ENCODE results near the gene PLA2G4E. TPM values are rescaled to one million over a fixed set of nuclear protein-coding genes. Genes with fewer than 3 reads are reported as not detected.

Gene PLA2G4E
- total and polyA plus RNA-seq, 9 donors, result 0.02 to 0.11 TPM; not detected in 7

- Histone ChIP-seq H3K9me3 (no peaks in the 10 kb centered on the region), H3K36me3 (no peaks in the 10 kb centered on the region), H3K4me3 (no peak overlapping the region), H3K27ac (no peak overlapping the region), H3K4me1 (ENCODE audit: insufficient read depth) (no peaks in the 10 kb centered on the region), H3K27me3 (no peaks in the 10 kb centered on the region)
- DNase-seq, result no peak
- intact Hi-C loops (cut with DNase I), result no loop called here
- WGBS, 3 donors, result 83 to 96% (median 86%) methylated on average over 1 of the region's 1 CpG
- TF ChIP-seq EP300 (IDR thresholded peaks at IDR 0.05) (no peak), POLR2A (IDR thresholded peaks at IDR 0.05) (no peak), CTCF (IDR thresholded peaks at IDR 0.05) (no peak)
Observed at GRCh38 chr15:42007386-42007785, 13.5 kb downstream of the PLA2G4E start.

GRCh38 chr15:42002333-42002732 is 18.5 kb downstream of the PLA2G4E start:
- WGBS, 3 donors, result 79 to 80% (median 80%) methylated on average over 6 of the region's 6 CpGs
- no peak for TF ChIP-seq CTCF (IDR thresholded peaks at IDR 0.05)
- no peak for TF ChIP-seq POLR2A (IDR thresholded peaks at IDR 0.05)
- H3K27me3 ChIP-seq, result no peaks in the 10 kb centered on the region
- no peak overlapping the region for H3K4me3 ChIP-seq
- no peaks in the 10 kb centered on the region for H3K9me3 ChIP-seq
- H3K27ac ChIP-seq, result no peak overlapping the region
- intact Hi-C loops (cut with DNase I), result no loop called here
- H3K4me1 ChIP-seq (ENCODE audit: insufficient read depth), result no peaks in the 10 kb centered on the region
- DNase-seq, result no peak
- no peaks in the 10 kb centered on the region for H3K36me3 ChIP-seq

GRCh38 chr15:42001236-42001635 is 19.6 kb downstream of the PLA2G4E start:
- Histone ChIP-seq H3K27ac (no peak overlapping the region), H3K9me3 (no peaks in the 10 kb centered on the region), H3K27me3 (no peaks in the 10 kb centered on the region), H3K36me3 (no peaks in the 10 kb centered on the region), H3K4me1 (ENCODE audit: insufficient read depth) (no peaks in the 10 kb centered on the region), H3K4me3 (no peak overlapping the region)
- intact Hi-C loops (cut with DNase I), result no loop called here
- DNase-seq, result no peak
- WGBS, 3 donors, result 53 to 59% (median 55%) methylated on average over 4 of the region's 4 CpGs
- TF ChIP-seq EP300 (IDR thresholded peaks at IDR 0.05) (no peak), CTCF (IDR thresholded peaks at IDR 0.05) (no peak), POLR2A (IDR thresholded peaks at IDR 0.05) (no peak)

GRCh38 chr15:41999290-42000285 is 21.3 kb downstream of the PLA2G4E start:
- H3K4me3 ChIP-seq, result no peak overlapping the region
- no peak overlapping the region for H3K27ac ChIP-seq
- no peaks in the 10 kb centered on the region for H3K36me3 ChIP-seq
- H3K9me3 ChIP-seq, result no peaks in the 10 kb centered on the region
- 79 to 81% (median 79%) methylated on average over 12 to 15 of the region's 15 CpGs for WGBS, 3 donors
- intact Hi-C loops (cut with DNase I), result loop anchor here in 1 of 4 donors (2.0 kb wide), 1 partner anchor 47 kb away; no protein-coding TSS in a partner anchor
- DNase-seq, result no peak
- TF ChIP-seq CTCF (IDR thresholded peaks at IDR 0.05) (no peak), EP300 (IDR thresholded peaks at IDR 0.05) (no peak), POLR2A (IDR thresholded peaks at IDR 0.05) (no peak)
- H3K27me3 ChIP-seq, result no peaks in the 10 kb centered on the region
- no peaks in the 10 kb centered on the region for H3K4me1 ChIP-seq (ENCODE audit: insufficient read depth)
